GM23338 (cell line): ENCODE data around the gene FAM53B. TPM values are rescaled to one million over a fixed set of nuclear protein-coding genes. Genes with fewer than 3 reads are reported as not detected.

Source experiments
- ATAC-seq: fragments of 200-7000 bp; cut with Tn5 transposase; 3 replicates; pipeline ENCODE4 v1.9.1; 2020
- DNase-seq: peaks from one replicate; pipeline ENCODE4 v3.0.0-alpha.2; 2015; ENCODE audit warnings: low spot score
- H2AFZ ChIP-seq: fragments of 200-600 bp; sonication (generic); 2 replicates; pipeline ENCODE4 v1.8.0; 2016; ENCODE audit warnings: antibody characterized with exemption, mild to moderate bottlenecking, moderate library complexity
- H3F3A ChIP-seq: fragments of 200-600 bp; sonication (generic); replicated peaks from 2 replicates; pipeline ENCODE4 v1.8.0; 2017; ENCODE audit warnings: antibody characterized with exemption, mixed run types, low read depth
- H3K27ac ChIP-seq: fragments of 200-600 bp; sonication (generic); 2 replicates; pipeline ENCODE4 v1.6.1; 2016; ENCODE audit warnings: low read depth
- H3K27me3 ChIP-seq: fragments of 200-600 bp; sonication (generic); 2 replicates; pipeline ENCODE4 v1.8.0; 2016; ENCODE audit warnings: mild to moderate bottlenecking, mixed run types, moderate library complexity; ENCODE audit not compliant: insufficient read depth
- H3K36me3 ChIP-seq: fragments of 200-600 bp; sonication (generic); 2 replicates; pipeline ENCODE4 v1.8.0; 2016; ENCODE audit warnings: mild to moderate bottlenecking; ENCODE audit not compliant: insufficient read depth
- H3K4me1 ChIP-seq: fragments of 200-600 bp; sonication (generic); 2 replicates; pipeline ENCODE4 v1.8.0; 2016; ENCODE audit warnings: mild to moderate bottlenecking, moderate library complexity; ENCODE audit not compliant: insufficient read depth
- H3K4me2 ChIP-seq: fragments of 200-600 bp; sonication (generic); 2 replicates; pipeline ENCODE4 v1.7.1; 2017; ENCODE audit warnings: mixed run types
- H3K4me3 ChIP-seq: fragments of 200-600 bp; sonication (generic); 2 replicates; pipeline ENCODE4 v1.6.1; 2016; ENCODE audit warnings: mixed run types
- H3K79me2 ChIP-seq: fragments of 200-600 bp; sonication (generic); replicated peaks from 2 replicates; pipeline ENCODE4 v1.8.0; 2017; ENCODE audit warnings: mild to moderate bottlenecking; ENCODE audit not compliant: insufficient read depth
- H3K9me2 ChIP-seq: fragments of 200-600 bp; sonication (generic); 2 replicates; pipeline ENCODE4 v1.8.0; 2017; ENCODE audit not compliant: insufficient read depth
- H4K20me1 ChIP-seq: fragments of 200-600 bp; sonication (generic); replicated peaks from 2 replicates; pipeline ENCODE4 v1.8.0; 2017; ENCODE audit warnings: mild to moderate bottlenecking; ENCODE audit not compliant: insufficient read depth
- H3K27ac Mint-ChIP-seq: 2 replicates; pipeline ENCODE4 v1.8.0; 2020; ENCODE audit warnings: inconsistent platforms, mild to moderate bottlenecking, moderate library complexity, mixed read lengths
- H3K27me3 Mint-ChIP-seq: 3 replicates; pipeline ENCODE4 v1.8.0; 2022; ENCODE audit warnings: low read depth, mild to moderate bottlenecking, moderate library complexity, mixed read lengths, inconsistent platforms; ENCODE audit not compliant: insufficient read depth, poor library complexity
- H3K36me3 Mint-ChIP-seq: 3 replicates; pipeline ENCODE4 v1.8.0; 2021; ENCODE audit warnings: low read depth, mild to moderate bottlenecking, inconsistent platforms, moderate library complexity, mixed read lengths
- H3K4me1 Mint-ChIP-seq: 3 replicates; pipeline ENCODE4 v1.8.0; 2020; ENCODE audit warnings: mild to moderate bottlenecking, inconsistent platforms, mixed read lengths
- H3K4me3 Mint-ChIP-seq: 3 replicates; pipeline ENCODE4 v1.8.0; 2021; ENCODE audit warnings: moderate library complexity, mild to moderate bottlenecking, inconsistent platforms, mixed read lengths
- H3K9me3 Mint-ChIP-seq: 3 replicates; pipeline ENCODE4 v1.8.0; 2020; ENCODE audit warnings: moderate library complexity, mild to moderate bottlenecking, inconsistent platforms, mixed read lengths
- CTCF ChIP-seq, 2 experiments: fragments of 200-600 bp in 1 of 2; sonication (generic) in 1 of 2; conservative IDR thresholded peaks; 2 replicates each; pipeline versions ENCODE4 v1.5.1 to v1.6.1; 2016 to 2017; ENCODE audit warnings: antibody characterized with exemption in 2 of 2, low read depth in 2 of 2, mild to moderate bottlenecking in 2 of 2, moderate library complexity in 1 of 2
- ETS1 ChIP-seq: IDR thresholded peaks from 2 replicates; pipeline ENCODE4 v1.6.1; 2016; ENCODE audit warnings: antibody characterized with exemption
- EZH2phosphoT487 ChIP-seq: fragments of 200-600 bp; sonication (generic); IDR thresholded peaks from one replicate; pipeline ENCODE4 v1.8.1; 2018; ENCODE audit warnings: antibody characterized with exemption; ENCODE audit not compliant: unreplicated experiment
- JUNB ChIP-seq: IDR thresholded peaks from one replicate; pipeline ENCODE4 v1.6.1; 2016; ENCODE audit warnings: antibody characterized with exemption; ENCODE audit not compliant: unreplicated experiment
- NANOG ChIP-seq: IDR thresholded peaks from 2 replicates; pipeline ENCODE4 v1.6.1; 2016; ENCODE audit warnings: antibody characterized with exemption, borderline replicate concordance
- POLR2AphosphoS5 ChIP-seq: IDR thresholded peaks from 2 replicates; pipeline ENCODE4 v1.6.1; 2016; ENCODE audit warnings: antibody characterized with exemption, low read depth
- REST ChIP-seq: IDR thresholded peaks from one replicate; pipeline ENCODE4 v1.6.1; 2018; ENCODE audit warnings: antibody characterized with exemption; ENCODE audit not compliant: unreplicated experiment
- STAT1 ChIP-seq: IDR thresholded peaks from one replicate; pipeline ENCODE4 v1.6.1; 2016; ENCODE audit warnings: antibody characterized with exemption; ENCODE audit not compliant: unreplicated experiment
- ZNF331 ChIP-seq: fragments of 250-450 bp; sonication (Bioruptor Pico); IDR thresholded peaks from 2 replicates; pipeline ENCODE4 v1.5.0; 2020; ENCODE audit warnings: low read depth, mild to moderate bottlenecking, moderate library complexity
- ZNF462 ChIP-seq: fragments of 250-450 bp; sonication (Bioruptor Pico); IDR thresholded peaks from 2 replicates; pipeline ENCODE4 v1.5.0; 2020; ENCODE audit warnings: mild to moderate bottlenecking, moderate library complexity
- polyA plus RNA-seq: library from polyadenylated mRNA; unstranded; fragments of >200 nt; fragmentation: Nextera tagmentation; extraction: Ambion mirVana; gene quantifications from 2 replicates; pipeline ENCODE4 v1.2.1, GENCODE V29; 2016
- total RNA-seq: library from RNA; depleted of rRNA; stranded (reverse); fragments of >200 nt; shearing (Covaris generic); gene quantifications from 2 replicates; pipeline ENCODE4 v1.2.3, GENCODE V29; 2014

Gene FAM53B
- total and polyA plus RNA-seq, 2 experiments from 2014 or later: 3.0 to 20.3 TPM

GRCh38 chr10:124677293-124677699 lies 66.9 kb downstream of the FAM53B start (continued):
- TF ChIP-seq REST (no peak), JUNB (no peak), ETS1 (no peak), STAT1 (no peak)

- no peaks in the 10 kb centered on the region for H3K9me3 Mint-ChIP-seq
- no peak for TF ChIP-seq STAT1
- TF ChIP-seq ZNF331: no peak
- no peak for TF ChIP-seq EZH2phosphoT487
- TF ChIP-seq NANOG: no peak
- TF ChIP-seq POLR2AphosphoS5: no peak
- no peak for TF ChIP-seq JUNB
- no peak for TF ChIP-seq ZNF462 (CRISPR knock-in tag)
- no peak for TF ChIP-seq ETS1
- no peak for TF ChIP-seq CTCF (conservative IDR thresholded peaks at IDR 0.05; ENCODE audit: low read depth in 2 of 2)
These were observed 67.6 kb downstream of the FAM53B start for GRCh38 chr10:124676416-124677062.

More at GRCh38 chr10:124676416-124677062, 67.6 kb downstream of the FAM53B start:
- Mint-ChIP-seq H3K27me3 (peaks cover 3% of the 10 kb centered on the region), H3K27ac (no peak overlapping the region), H3K36me3 (peaks cover 7% of the 10 kb centered on the region), H3K4me1 (peaks cover 20% of the 10 kb centered on the region), H3K4me3 (no peak overlapping the region)
- no peaks in the 10 kb centered on the region for H4K20me1 ChIP-seq
- DNase-seq (no peak), ATAC-seq (no peak)
- H3F3A ChIP-seq: no peaks in the 10 kb centered on the region
- H3K27me3 ChIP-seq: no peaks in the 10 kb centered on the region
- H3K4me2 ChIP-seq: no peak overlapping the region
- H3K27ac ChIP-seq: no peak overlapping the region
- H3K9me2 ChIP-seq: no peaks in the 10 kb centered on the region
- H2AFZ ChIP-seq: no peak overlapping the region
- no peaks in the 10 kb centered on the region; the same call in 1 of the 2 replicates for H3K79me2 ChIP-seq
- H3K4me1 ChIP-seq: 0 out of 2 replicates have a peak, but pooled peaks cover 4% of the 10 kb centered on the region
- H3K36me3 ChIP-seq: no peaks in the 10 kb centered on the region
- no peak overlapping the region for H3K4me3 ChIP-seq
